Progenitor cell of endocrine pancreas (in vitro differentiated cells): ENCODE measurements around the gene HCFC1. TPM values are rescaled to one million over a fixed set of nuclear protein-coding genes. Genes with fewer than 3 reads are reported as not detected.
A peak's percentile ranks its signal among the peaks of the same experiment; 100 is the strongest.

Experiments
- DNase-seq: peaks from one replicate; pipeline ENCODE4 v3.0.0; 2021; ENCODE audit warnings: low spot score; ENCODE audit not compliant: unreplicated experiment
- H3K27ac Mint-ChIP-seq: 2 replicates; pipeline ENCODE4 v1.8.0; 2021; ENCODE audit warnings: mild to moderate bottlenecking, moderate library complexity, mixed read lengths
- H3K27me3 Mint-ChIP-seq: 2 replicates; pipeline ENCODE4 v1.8.0; 2021; ENCODE audit warnings: mixed read lengths
- H3K36me3 Mint-ChIP-seq: 2 replicates; pipeline ENCODE4 v1.8.0; 2022; ENCODE audit warnings: mixed read lengths; ENCODE audit not compliant: insufficient read depth
- H3K4me1 Mint-ChIP-seq: 2 replicates; pipeline ENCODE4 v1.8.0; 2021; ENCODE audit warnings: low read depth, mixed read lengths
- H3K4me3 Mint-ChIP-seq: 2 replicates; pipeline ENCODE4 v1.8.0; 2021; ENCODE audit warnings: low read depth, mild to moderate bottlenecking, moderate library complexity, mixed read lengths
- H3K9me3 Mint-ChIP-seq: 2 replicates; pipeline ENCODE4 v1.8.0; 2021; ENCODE audit warnings: low read depth, mixed read lengths
- total RNA-seq: library from RNA; stranded (reverse); gene quantifications from 2 replicates; pipeline ENCODE4 v1.2.1, GENCODE V29; 2021
- TF ChIP-seq, protein P1 (sequence below): fragments of 200-600 bp; sonication (generic); IDR thresholded peaks from one replicate; pipeline ENCODE4 v1.5.0; 2021; ENCODE audit warnings: antibody characterized with exemption, mild to moderate bottlenecking; ENCODE audit not compliant: unreplicated experiment

The HCFC1 gene
- total RNA-seq, 1 donor from 2014 or later = 121 TPM

DNA sequence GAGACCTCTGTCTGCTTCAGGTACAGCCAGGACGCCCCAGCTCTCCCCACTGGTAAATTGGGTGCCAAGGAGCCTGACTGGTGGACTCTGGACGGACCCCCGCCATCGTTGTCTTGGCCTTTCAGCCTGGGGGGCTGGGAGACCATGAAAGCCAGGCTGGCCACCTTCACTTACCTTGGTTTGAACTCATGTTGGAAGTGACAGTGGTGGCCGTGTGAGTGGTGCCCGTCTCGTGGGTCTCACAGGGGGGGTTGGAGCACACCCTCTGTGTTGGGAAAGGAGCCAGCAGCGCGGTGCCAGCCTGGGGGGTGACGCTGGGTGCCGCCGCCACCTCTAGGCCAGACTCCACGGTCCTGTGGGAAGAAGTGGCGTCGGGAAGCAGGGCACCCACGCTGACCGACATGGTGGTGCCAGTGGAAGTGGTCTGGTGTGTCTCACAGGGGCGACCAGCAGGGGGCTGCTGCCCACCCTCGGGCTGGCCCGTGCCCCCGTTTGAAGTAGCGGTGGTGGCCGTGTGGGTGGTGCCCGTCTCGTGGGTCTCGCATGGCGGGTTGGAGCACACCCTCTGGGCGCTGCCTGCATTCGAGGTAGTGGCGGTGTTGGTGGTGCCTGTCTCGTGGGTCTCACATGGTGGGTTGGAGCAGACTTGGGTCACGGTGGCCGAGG lies 17.6 kb downstream of the HCFC1 start:
- no peak overlapping the region for H3K27ac Mint-ChIP-seq
- no peak for DNase-seq
- TF ChIP-seq, protein P1, sequence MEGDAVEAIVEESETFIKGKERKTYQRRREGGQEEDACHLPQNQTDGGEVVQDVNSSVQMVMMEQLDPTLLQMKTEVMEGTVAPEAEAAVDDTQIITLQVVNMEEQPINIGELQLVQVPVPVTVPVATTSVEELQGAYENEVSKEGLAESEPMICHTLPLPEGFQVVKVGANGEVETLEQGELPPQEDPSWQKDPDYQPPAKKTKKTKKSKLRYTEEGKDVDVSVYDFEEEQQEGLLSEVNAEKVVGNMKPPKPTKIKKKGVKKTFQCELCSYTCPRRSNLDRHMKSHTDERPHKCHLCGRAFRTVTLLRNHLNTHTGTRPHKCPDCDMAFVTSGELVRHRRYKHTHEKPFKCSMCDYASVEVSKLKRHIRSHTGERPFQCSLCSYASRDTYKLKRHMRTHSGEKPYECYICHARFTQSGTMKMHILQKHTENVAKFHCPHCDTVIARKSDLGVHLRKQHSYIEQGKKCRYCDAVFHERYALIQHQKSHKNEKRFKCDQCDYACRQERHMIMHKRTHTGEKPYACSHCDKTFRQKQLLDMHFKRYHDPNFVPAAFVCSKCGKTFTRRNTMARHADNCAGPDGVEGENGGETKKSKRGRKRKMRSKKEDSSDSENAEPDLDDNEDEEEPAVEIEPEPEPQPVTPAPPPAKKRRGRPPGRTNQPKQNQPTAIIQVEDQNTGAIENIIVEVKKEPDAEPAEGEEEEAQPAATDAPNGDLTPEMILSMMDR = peak; percentile 20
- no peaks in the 10 kb centered on the region for H3K9me3 Mint-ChIP-seq
- peaks cover 31% of the 10 kb centered on the region for H3K36me3 Mint-ChIP-seq
- no peaks in the 10 kb centered on the region for H3K27me3 Mint-ChIP-seq
- H3K4me3 Mint-ChIP-seq = no peak overlapping the region
- no peaks in the 10 kb centered on the region for H3K4me1 Mint-ChIP-seq

DNA sequence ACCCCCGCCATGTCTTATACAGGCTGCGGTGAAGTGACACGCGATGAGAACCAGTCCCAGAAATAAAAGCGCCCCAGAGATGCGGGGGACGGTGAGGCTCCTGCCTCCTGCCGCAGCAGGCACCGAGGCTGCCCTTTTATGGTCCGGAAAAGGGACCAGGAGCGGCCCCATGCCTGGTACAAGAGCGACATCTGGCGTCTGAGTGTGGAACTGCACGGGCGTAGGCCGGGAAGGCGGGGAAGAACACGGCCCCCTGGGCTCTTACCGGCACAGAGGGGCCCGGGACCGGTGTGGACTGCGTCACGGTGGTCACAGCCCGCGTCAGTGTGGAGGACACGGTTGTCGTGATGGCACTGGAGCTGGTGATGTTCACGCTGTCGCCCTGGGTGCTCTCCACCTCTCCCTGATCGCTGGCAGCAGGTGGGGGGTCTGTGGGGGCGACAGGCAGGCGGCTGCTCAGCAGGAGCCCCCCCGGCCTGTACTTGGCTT lies 18.2 kb downstream of the HCFC1 start:
- Mint-ChIP-seq H3K27ac (no peak overlapping the region), H3K4me3 (no peak overlapping the region), H3K27me3 (no peaks in the 10 kb centered on the region)

DNA sequence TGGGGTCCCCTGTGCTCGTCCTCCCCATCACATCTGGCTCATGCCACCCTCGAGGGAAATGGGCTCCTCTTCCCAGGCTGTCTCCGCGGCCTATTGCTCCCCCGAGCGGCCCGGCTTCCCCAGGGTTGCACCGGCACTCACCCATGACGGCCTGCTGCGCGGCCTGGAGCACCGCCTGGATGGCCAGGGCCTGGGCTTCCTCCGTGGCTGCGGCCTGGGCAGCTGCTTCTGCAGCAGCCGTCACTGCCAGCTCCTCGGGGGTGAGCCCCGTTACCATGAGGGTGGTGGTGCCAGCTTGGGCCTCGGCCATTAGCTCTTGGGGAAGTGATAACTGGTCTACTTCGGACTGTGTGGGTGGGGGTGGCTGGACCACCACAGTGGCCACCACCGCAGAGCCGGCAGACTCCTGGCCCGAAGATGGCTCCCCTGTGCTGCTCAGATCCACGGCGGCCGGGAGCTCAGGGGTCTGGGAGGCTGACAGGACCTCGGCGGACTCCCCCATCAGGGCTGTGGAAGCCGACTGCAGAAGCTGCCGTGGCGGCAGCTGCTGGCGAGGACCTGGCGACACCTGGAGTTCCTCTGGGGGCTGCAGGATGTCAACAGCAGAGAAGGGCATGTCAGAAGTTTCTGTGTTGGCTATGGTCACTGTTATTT lies 19.1 kb downstream of the HCFC1 start:
- no peak for DNase-seq
- Mint-ChIP-seq H3K4me3 (no peak overlapping the region), H3K27ac (no peak overlapping the region), H3K9me3 (no peaks in the 10 kb centered on the region), H3K27me3 (no peaks in the 10 kb centered on the region), H3K4me1 (peaks cover 2% of the 10 kb centered on the region), H3K36me3 (peaks cover 33% of the 10 kb centered on the region)
- TF ChIP-seq, protein P1 = no peak

More for the DNA sequence above, 18.2 kb downstream of the HCFC1 start:
- Mint-ChIP-seq H3K9me3 (no peaks in the 10 kb centered on the region), H3K36me3 (peaks cover 32% of the 10 kb centered on the region), H3K4me1 (no peaks in the 10 kb centered on the region)
- TF ChIP-seq, protein P1 = peak; percentile 97
- DNase-seq = peak; percentile 77

DNA sequence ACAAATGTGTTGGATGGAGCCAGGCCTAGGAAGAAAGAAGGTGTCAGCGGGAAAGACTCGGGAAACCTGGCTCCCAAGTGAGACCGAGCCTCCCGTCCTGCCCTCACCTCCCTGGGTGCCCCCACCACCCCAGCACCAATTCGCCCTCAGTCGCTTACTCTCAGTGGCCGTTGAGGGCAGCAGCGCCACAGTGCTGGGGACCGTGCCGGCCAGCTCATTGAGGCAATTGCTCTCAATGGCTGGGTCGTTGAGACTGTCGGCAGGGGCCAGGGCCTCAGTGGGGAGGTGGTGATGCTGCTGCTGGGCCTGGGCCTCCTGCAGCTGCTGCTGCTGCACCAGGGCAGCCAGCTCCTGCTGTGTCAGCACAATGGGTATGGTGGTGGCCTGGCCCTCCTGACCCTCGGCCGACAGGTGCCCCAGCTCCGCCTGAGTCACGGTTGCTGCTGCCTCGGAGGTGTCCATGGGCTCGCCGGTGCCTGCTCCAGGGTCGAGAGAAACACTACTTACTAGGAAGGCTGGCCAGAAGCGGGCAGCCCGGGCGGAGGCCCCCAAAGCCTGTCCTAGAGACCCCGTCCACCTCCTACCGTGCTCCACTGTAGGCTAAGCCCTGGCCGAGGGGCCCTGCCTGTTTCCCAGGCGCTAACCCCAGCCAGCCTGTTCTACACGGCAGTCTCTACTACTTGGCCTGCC lies 19.8 kb downstream of the HCFC1 start:
- H3K4me3 Mint-ChIP-seq = no peak overlapping the region
- no peak for DNase-seq
- peaks cover 3% of the 10 kb centered on the region for H3K4me1 Mint-ChIP-seq
- no peaks in the 10 kb centered on the region for H3K9me3 Mint-ChIP-seq
- H3K36me3 Mint-ChIP-seq = peaks cover 35% of the 10 kb centered on the region
- no peaks in the 10 kb centered on the region for H3K27me3 Mint-ChIP-seq
- H3K27ac Mint-ChIP-seq = no peak overlapping the region
- TF ChIP-seq, protein P1 = no peak

DNA sequence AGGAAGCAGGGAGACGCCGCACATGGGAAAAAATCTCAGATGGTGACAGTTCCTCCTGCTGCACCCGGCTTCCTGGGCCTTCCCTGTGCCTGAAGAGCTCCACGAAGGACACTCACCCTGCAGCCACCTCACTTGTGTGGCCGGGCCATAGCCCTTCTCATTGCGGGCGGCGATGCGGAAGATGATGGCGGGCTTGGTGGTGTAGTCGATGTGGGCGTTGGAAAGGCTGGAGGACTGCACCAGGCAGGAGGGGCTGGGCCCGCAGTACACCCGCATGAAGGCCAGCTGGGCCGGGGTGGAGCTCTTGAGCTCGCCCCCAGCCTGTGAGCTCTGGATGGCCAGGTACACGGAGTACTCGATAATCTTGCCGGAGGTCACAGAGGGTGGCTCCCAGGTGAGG lies 21.5 kb downstream of the HCFC1 start:
- TF ChIP-seq, protein P1 = no peak
- no peak overlapping the region for H3K4me3 Mint-ChIP-seq
- no peaks in the 10 kb centered on the region for H3K27me3 Mint-ChIP-seq
- no peaks in the 10 kb centered on the region for H3K9me3 Mint-ChIP-seq
- H3K27ac Mint-ChIP-seq = peak overlapping the region; percentile 56
- no peak for DNase-seq
- H3K36me3 Mint-ChIP-seq = peaks cover 32% of the 10 kb centered on the region
- peaks cover 3% of the 10 kb centered on the region for H3K4me1 Mint-ChIP-seq
